Esophagus muscularis mucosa (tissue), 4 donors: ENCODE results near the gene CNTROB. TPM values are rescaled to one million over a fixed set of nuclear protein-coding genes. Genes with fewer than 3 reads are reported as not detected.

ENCODE experiments used
- DNase-seq: peaks from one replicate; pipeline ENCODE4 v3.0.0-alpha.2; 2017; ENCODE audit errors: extremely low spot score
- H3K27ac ChIP-seq, 4 donors: fragments of 200-600 bp; sonication (generic); replicated peaks in 1 of 4; 1 replicate in 3 of 4; 2 replicates in 1 of 4; pipeline ENCODE4 v1.5.1; 2016 to 2019; ENCODE audit warnings: mild to moderate bottlenecking in 1 of 4
- H3K27me3 ChIP-seq, 4 donors: fragments of 200-600 bp; sonication (generic); one replicate each; pipeline versions ENCODE4 v1.5.1 to v1.6.0; 2016 to 2019
- H3K36me3 ChIP-seq, 4 donors: fragments of 200-600 bp; sonication (generic); one replicate each; pipeline ENCODE4 v1.5.1; 2016 to 2019
- H3K4me1 ChIP-seq, 4 donors: fragments of 200-600 bp; sonication (generic); one replicate each; pipeline ENCODE4 v1.5.1; 2016 to 2019
- H3K4me3 ChIP-seq, 4 donors: fragments of 200-600 bp; sonication (generic); 1 replicate in 2 of 4; 2 replicates in 2 of 4; pipeline ENCODE4 v1.5.1; 2016 to 2019; ENCODE audit warnings: mild to moderate bottlenecking in 4 of 4, moderate library complexity in 1 of 4
- H3K9me3 ChIP-seq, 4 donors: fragments of 200-600 bp; sonication (generic); 1 replicate in 3 of 4; 2 replicates in 1 of 4; pipeline ENCODE4 v1.5.1; 2016 to 2019
- EP300 ChIP-seq: sonication (generic); formaldehyde crosslinking; IDR thresholded peaks from one replicate; pipeline ENCODE4 v1.6.1; 2017; ENCODE audit warnings: antibody characterized with exemption
- POLR2A ChIP-seq: fragments of 450-650 bp; IDR thresholded peaks from one replicate; pipeline ENCODE4 v1.6.1; 2017; ENCODE audit warnings: antibody characterized with exemption, moderate library complexity, mild to moderate bottlenecking, low read depth
- POLR2AphosphoS5 ChIP-seq, 2 donors: sonication (generic); formaldehyde crosslinking; IDR thresholded peaks; one replicate each; pipeline ENCODE4 v1.6.1; 2017; ENCODE audit warnings: antibody characterized with exemption in 2 of 2
- WGBS: methylation state at CpG from one replicate; pipeline ENCODE4 v1.1.5; 2018; 5-methylcytosine and 5-hydroxymethylcytosine counted together
- intact Hi-C: fragments of 100-400 bp; cut with DNase I; formaldehyde crosslinking; loops from one replicate; pipeline ENCODE4 v1.15.1; 2023
- total RNA-seq, 4 donors: library from RNA; depleted of rRNA; stranded (reverse); fragments of >200 nt; gene quantifications; one replicate each; pipeline versions ENCODE4 v1.1.0 to v1.2.1, GENCODE V29; 2016
- TF ChIP-seq, protein P1 (sequence below), 3 experiments: fragments of 200-600 bp in 2 of 3; fragments of 450-650 bp in 1 of 3; sonication (generic) in 2 of 3; IDR thresholded peaks; one replicate each; pipeline ENCODE4 v1.5.1; 2017 to 2019; ENCODE audit warnings: antibody characterized with exemption in 3 of 3, mild to moderate bottlenecking in 2 of 3, moderate library complexity in 1 of 3

The CNTROB gene
- total RNA-seq, 4 donors from 2014 or later, result 14.4 to 20.0 (median 16.9) TPM

DNA sequence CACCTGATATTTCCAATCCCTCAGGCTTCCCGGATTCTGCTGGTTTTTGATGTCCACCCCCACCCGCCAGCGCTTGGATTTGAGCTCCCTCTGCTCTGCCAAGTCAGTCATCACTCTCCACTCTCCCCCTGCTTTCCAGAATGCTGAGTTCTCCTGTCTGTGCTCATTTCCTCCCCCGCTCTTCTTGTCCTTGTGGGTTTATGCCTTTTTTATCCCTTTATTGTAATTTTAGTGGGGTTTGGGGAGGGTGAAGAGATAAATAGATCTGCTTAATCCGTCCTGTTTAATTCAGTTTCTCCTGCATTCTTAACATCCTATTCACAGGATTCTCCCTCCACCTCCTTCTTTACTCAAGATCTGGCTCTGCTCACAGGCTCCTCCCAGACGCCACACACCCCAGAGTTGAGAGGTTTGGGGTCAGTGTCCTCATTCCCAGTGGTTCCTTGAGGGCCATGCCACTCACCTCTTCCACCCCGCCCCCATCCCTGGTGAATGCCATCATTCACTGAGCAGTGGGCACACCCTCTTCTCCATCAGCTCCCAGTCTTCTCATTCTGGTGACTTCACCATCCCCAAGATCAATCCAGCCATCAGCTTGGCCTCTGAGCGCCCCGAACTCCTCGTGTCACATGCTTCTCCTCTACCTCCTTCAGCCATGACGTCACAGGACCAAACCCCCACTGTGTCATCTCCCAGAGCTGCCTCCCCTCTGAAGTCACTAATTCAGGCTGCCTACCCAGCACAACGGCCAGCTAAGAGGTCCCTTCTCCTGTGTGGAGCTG is 55.3 kb downstream of the CNTROB start:
- TF ChIP-seq POLR2AphosphoS5 (IDR thresholded peaks at IDR 0.05) (no peak), EP300 (no peak), POLR2A (no peak)
- TF ChIP-seq, protein P1, sequence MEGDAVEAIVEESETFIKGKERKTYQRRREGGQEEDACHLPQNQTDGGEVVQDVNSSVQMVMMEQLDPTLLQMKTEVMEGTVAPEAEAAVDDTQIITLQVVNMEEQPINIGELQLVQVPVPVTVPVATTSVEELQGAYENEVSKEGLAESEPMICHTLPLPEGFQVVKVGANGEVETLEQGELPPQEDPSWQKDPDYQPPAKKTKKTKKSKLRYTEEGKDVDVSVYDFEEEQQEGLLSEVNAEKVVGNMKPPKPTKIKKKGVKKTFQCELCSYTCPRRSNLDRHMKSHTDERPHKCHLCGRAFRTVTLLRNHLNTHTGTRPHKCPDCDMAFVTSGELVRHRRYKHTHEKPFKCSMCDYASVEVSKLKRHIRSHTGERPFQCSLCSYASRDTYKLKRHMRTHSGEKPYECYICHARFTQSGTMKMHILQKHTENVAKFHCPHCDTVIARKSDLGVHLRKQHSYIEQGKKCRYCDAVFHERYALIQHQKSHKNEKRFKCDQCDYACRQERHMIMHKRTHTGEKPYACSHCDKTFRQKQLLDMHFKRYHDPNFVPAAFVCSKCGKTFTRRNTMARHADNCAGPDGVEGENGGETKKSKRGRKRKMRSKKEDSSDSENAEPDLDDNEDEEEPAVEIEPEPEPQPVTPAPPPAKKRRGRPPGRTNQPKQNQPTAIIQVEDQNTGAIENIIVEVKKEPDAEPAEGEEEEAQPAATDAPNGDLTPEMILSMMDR (IDR thresholded peaks at IDR 0.05), result no peak
- Histone ChIP-seq H3K27me3 (peaks cover 0 to 13% (median 0%) of the 10 kb centered on the region in 4 donors), H3K27ac (no peak overlapping the region), H3K9me3 (no peaks in the 10 kb centered on the region), H3K4me3 (no peak overlapping the region), H3K4me1 (peaks cover 7 to 13% (median 11%) of the 10 kb centered on the region in 4 donors), H3K36me3 (no peaks in the 10 kb centered on the region)
- peak; percentile 55 for DNase-seq
- intact Hi-C loops, result loop anchor here (5.0 kb wide), 1 partner anchor 125 kb away; no protein-coding TSS in a partner anchor
- WGBS, result 59% methylated on average over 12 of the region's 12 CpGs

DNA sequence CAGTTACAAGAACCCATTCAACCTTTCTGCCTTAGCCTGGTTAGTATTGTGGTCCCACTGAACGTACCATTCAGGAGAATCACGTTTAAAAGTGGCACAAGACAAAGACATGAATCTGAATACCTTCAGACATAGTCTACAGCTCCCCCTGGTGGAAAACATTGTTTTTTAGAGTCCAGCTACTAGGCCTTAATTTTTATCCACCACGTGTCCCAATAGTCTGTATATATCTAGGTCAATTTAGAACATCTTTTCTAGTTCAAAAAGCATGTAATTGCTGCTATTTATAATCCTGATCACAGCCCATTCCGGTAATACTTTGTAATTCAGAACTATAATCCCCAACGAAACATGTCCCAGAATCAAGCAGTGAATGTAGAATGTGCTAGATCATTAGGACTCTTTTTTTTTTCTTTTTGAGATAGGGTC is 56.8 kb downstream of the CNTROB start:
- no peaks in the 10 kb centered on the region for H3K9me3 ChIP-seq
- H3K4me3 ChIP-seq, result no peak overlapping the region
- TF ChIP-seq, protein P1 (IDR thresholded peaks at IDR 0.05), result peak; percentile 76 to 80 (median 78)
- TF ChIP-seq POLR2AphosphoS5 (IDR thresholded peaks at IDR 0.05) (no peak), POLR2A (no peak)
- H3K27me3 ChIP-seq, result peaks cover 0 to 4% (median 0%) of the 10 kb centered on the region in 4 donors
- DNase-seq, result no peak
- H3K36me3 ChIP-seq, result no peaks in the 10 kb centered on the region
- intact Hi-C loops, result loop anchor here (2.0 to 5.0 kb wide), 2 partner anchors 76 to 126 kb away; no protein-coding TSS in a partner anchor
- H3K27ac ChIP-seq, result no peak overlapping the region
- peaks cover 7 to 13% (median 11%) of the 10 kb centered on the region in 4 donors for H3K4me1 ChIP-seq
- WGBS, result 23% methylated on average over 5 of the region's 5 CpGs

DNA sequence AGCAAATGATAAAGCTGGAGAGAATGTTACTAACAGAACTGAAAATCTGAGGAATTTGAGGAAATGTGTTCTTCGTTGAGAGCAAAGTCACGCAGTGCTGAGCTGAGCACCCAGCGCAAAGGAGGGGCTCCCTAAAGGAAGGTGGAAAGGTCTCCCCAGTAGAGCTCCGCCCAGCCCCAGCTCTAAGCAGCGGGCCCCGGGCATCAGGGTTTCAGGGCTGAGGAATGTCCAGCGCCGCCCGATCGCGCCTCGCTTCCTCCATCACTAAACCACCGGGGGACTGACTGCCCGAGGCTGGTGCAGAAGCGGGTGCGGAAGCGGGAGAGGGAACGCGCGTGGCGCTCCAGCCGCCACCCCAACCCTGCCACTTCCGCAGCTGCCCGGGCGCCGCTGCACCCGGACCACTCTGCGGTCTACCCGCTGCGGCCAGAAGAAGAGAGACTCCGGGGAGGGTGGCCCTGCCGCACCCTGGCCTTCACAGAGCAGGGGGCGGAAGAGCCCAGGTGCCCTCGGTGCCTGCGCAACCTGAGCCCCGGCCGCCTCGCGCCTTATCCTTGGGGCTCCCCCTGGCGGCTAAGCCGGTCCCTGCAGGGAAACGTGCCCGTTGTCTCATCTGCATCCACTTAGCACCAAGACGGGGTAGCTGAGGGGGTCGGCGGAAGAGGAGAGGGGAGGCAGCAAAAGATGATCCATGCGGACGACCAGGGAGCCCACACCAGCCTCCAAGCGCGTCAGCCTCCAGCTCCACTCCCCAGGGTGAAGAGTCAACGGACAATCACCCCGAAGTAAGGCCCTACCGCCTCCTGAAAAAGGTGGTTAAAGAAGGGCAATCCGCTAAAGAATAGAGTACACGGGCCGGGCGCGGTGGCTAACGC is 58.0 kb downstream of the CNTROB start:
- H3K27me3 ChIP-seq, result no peaks in the 10 kb centered on the region
- H3K4me1 ChIP-seq, result peaks cover 7 to 13% (median 11%) of the 10 kb centered on the region in 4 donors
- TF ChIP-seq, protein P1 (IDR thresholded peaks at IDR 0.05), result peak; percentile 90 to 99 (median 96)
- TF ChIP-seq EP300, result no peak
- no peak for TF ChIP-seq POLR2A
- TF ChIP-seq POLR2AphosphoS5 (IDR thresholded peaks at IDR 0.05), result peak in 1 of 2 donors; percentile 66
- peak overlapping the region; percentile 21 to 68 (median 36) for H3K27ac ChIP-seq
- 10% methylated on average over 24 of the region's 59 CpGs for WGBS
- no peaks in the 10 kb centered on the region for H3K36me3 ChIP-seq
- intact Hi-C loops, result loop anchor here (2.0 to 5.0 kb wide), 3 partner anchors 67 to 128 kb away; no protein-coding TSS in a partner anchor
- no peaks in the 10 kb centered on the region for H3K9me3 ChIP-seq
- peak; percentile 95 for DNase-seq
- H3K4me3 ChIP-seq, result peak overlapping the region; percentile 57 to 79 (median 62)

DNA sequence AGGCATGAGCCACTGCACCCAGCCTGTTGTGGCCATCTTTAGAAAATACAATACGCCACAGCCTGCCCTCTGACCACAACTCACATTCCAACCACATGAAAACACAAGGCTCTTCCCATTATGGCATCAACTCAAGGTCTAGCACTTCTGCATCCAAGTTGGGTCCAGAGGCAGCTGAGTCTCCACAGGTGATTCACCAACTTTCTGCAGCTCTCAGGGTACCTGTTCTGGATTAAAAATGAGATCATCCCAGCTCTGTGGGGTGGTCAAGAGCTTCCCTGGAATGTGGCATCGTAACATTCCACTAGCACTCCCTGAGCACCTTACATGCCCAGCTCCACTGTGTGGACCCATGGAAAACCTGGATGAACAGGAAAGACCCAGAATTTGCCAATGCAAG is 60.5 kb downstream of the CNTROB start:
- TF ChIP-seq EP300 (no peak), POLR2A (no peak)

More for the DNA sequence above, 60.5 kb downstream of the CNTROB start:
- WGBS, result 71% methylated on average over 2 of the region's 2 CpGs
- Histone ChIP-seq H3K4me1 (peaks cover 9 to 21% (median 18%) of the 10 kb centered on the region in 4 donors), H3K36me3 (no peaks in the 10 kb centered on the region), H3K4me3 (no peak overlapping the region), H3K27me3 (no peaks in the 10 kb centered on the region), H3K9me3 (no peaks in the 10 kb centered on the region), H3K27ac (no peak overlapping the region)
- intact Hi-C loops, result loop anchor here (5.0 kb wide), 1 partner anchor 65 kb away; no protein-coding TSS in a partner anchor
- DNase-seq, result no peak
